GM23338 (cell line): ENCODE measurements around the gene TOX2. TPM values are rescaled to one million over a fixed set of nuclear protein-coding genes. Genes with fewer than 3 reads are reported as not detected.

Source experiments
- CREB1 ChIP-seq: fragments of 250-450 bp; sonication (Bioruptor Pico); IDR thresholded peaks from 2 replicates; pipeline ENCODE4 v1.5.0; 2020; ENCODE audit warnings: low read depth, mild to moderate bottlenecking, moderate library complexity
- CTCF ChIP-seq, 2 experiments: fragments of 200-600 bp in 1 of 2; sonication (generic) in 1 of 2; conservative IDR thresholded peaks; 2 replicates each; pipeline versions ENCODE4 v1.5.1 to v1.6.1; 2016 to 2017; ENCODE audit warnings: antibody characterized with exemption in 2 of 2, low read depth in 2 of 2, mild to moderate bottlenecking in 2 of 2, moderate library complexity in 1 of 2
- JUNB ChIP-seq: IDR thresholded peaks from one replicate; pipeline ENCODE4 v1.6.1; 2016; ENCODE audit warnings: antibody characterized with exemption; ENCODE audit not compliant: unreplicated experiment
- NANOG ChIP-seq: IDR thresholded peaks from 2 replicates; pipeline ENCODE4 v1.6.1; 2016; ENCODE audit warnings: antibody characterized with exemption, borderline replicate concordance
- POLR2AphosphoS5 ChIP-seq: IDR thresholded peaks from 2 replicates; pipeline ENCODE4 v1.6.1; 2016; ENCODE audit warnings: antibody characterized with exemption, low read depth
- REST ChIP-seq: IDR thresholded peaks from one replicate; pipeline ENCODE4 v1.6.1; 2018; ENCODE audit warnings: antibody characterized with exemption; ENCODE audit not compliant: unreplicated experiment
- ZNF462 ChIP-seq: fragments of 250-450 bp; sonication (Bioruptor Pico); IDR thresholded peaks from 2 replicates; pipeline ENCODE4 v1.5.0; 2020; ENCODE audit warnings: mild to moderate bottlenecking, moderate library complexity
- polyA plus RNA-seq: library from polyadenylated mRNA; unstranded; fragments of >200 nt; fragmentation: Nextera tagmentation; extraction: Ambion mirVana; gene quantifications from 2 replicates; pipeline ENCODE4 v1.2.1, GENCODE V29; 2016
- total RNA-seq: library from RNA; depleted of rRNA; stranded (reverse); fragments of >200 nt; shearing (Covaris generic); gene quantifications from 2 replicates; pipeline ENCODE4 v1.2.3, GENCODE V29; 2014

Gene TOX2
- total and polyA plus RNA-seq, 2 experiments from 2014 or later: 1.4 to 1.5 TPM

GRCh38 chr20:43945391-43946205 lies 30.9 kb downstream of the TOX2 start (continued):
- TF ChIP-seq ZNF462 (CRISPR knock-in tag): no peak
- TF ChIP-seq CTCF (conservative IDR thresholded peaks at IDR 0.05; ENCODE audit: low read depth in 2 of 2): no peak
- TF ChIP-seq POLR2AphosphoS5: no peak
- TF ChIP-seq CREB1 (CRISPR knock-in tag): no peak
- TF ChIP-seq REST: no peak
- no peak for TF ChIP-seq JUNB
- TF ChIP-seq NANOG: no peak
